ENCODE results near the gene RNF186. TPM values are rescaled to one million over a fixed set of nuclear protein-coding genes. Genes with fewer than 3 reads are reported as not detected.

Gene RNF186
- total and polyA plus RNA-seq, 2 experiments from 2014 or later: 0.93 to 1.4 TPM

- H3K27me3 ChIP-seq: no peaks in the 10 kb centered on the region
- H3K4me3 ChIP-seq: no peak overlapping the region
- 94% methylated on average over 5 of the region's 5 CpGs for WGBS (ENCODE audit: low lambda C conversion rate, missing lambda C conversion rate)
- TF ChIP-seq CTCF (IDR thresholded peaks at IDR 0.05; ENCODE audit: poor library complexity) (no peak), EZH2 (IDR thresholded peaks at IDR 0.05; ENCODE audit: borderline replicate concordance) (no peak), EZH2phosphoT487 (IDR thresholded peaks at IDR 0.05; ENCODE audit: low read depth, severe bottlenecking, unreplicated experiment) (no peak)
- no peaks in the 10 kb centered on the region for H3K36me3 ChIP-seq (replicated peaks; ENCODE audit: insufficient read depth, low read depth)
- no peak overlapping the region for H2AFZ ChIP-seq
- no peaks in the 10 kb centered on the region for H3K9me2 ChIP-seq (replicated peaks; ENCODE audit: insufficient read depth)
- no peak overlapping the region for H3K27ac ChIP-seq
- H3K79me2 ChIP-seq: no peaks in the 10 kb centered on the region
- H3K4me2 ChIP-seq: no peak overlapping the region
- no peaks in the 10 kb centered on the region for H3K9me3 ChIP-seq (ENCODE audit: low read depth)
- H4K20me1 ChIP-seq (ENCODE audit: insufficient read depth, poor library complexity, severe bottlenecking): no peaks in the 10 kb centered on the region
- H3K4me1 ChIP-seq (ENCODE audit: insufficient read depth): no peaks in the 10 kb centered on the region
- DNase-seq (ENCODE audit: low spot score): no peak
Observed at GRCh38 chr1:19776287-19776686, 38.8 kb downstream of the RNF186 start.

GRCh38 chr1:19775831-19776230 is 39.3 kb downstream of the RNF186 start:
- H3K27me3 ChIP-seq: no peaks in the 10 kb centered on the region
- no peak overlapping the region for H3K4me3 ChIP-seq
- no peaks in the 10 kb centered on the region for H3K4me1 ChIP-seq (ENCODE audit: insufficient read depth)
- 96% methylated on average over 9 of the region's 9 CpGs for WGBS (ENCODE audit: low lambda C conversion rate, missing lambda C conversion rate)
- H3K27ac ChIP-seq: no peak overlapping the region
- no peaks in the 10 kb centered on the region for H3K36me3 ChIP-seq (replicated peaks; ENCODE audit: insufficient read depth, low read depth)
- H3K4me2 ChIP-seq: no peak overlapping the region
- H3K9me3 ChIP-seq (ENCODE audit: low read depth): no peaks in the 10 kb centered on the region
- no peak for DNase-seq (ENCODE audit: low spot score)
- TF ChIP-seq EZH2 (IDR thresholded peaks at IDR 0.05; ENCODE audit: borderline replicate concordance) (no peak), CTCF (IDR thresholded peaks at IDR 0.05; ENCODE audit: poor library complexity) (no peak), EZH2phosphoT487 (IDR thresholded peaks at IDR 0.05; ENCODE audit: low read depth, severe bottlenecking, unreplicated experiment) (no peak)
- no peak overlapping the region for H2AFZ ChIP-seq
- H4K20me1 ChIP-seq (ENCODE audit: insufficient read depth, poor library complexity, severe bottlenecking): no peaks in the 10 kb centered on the region
- H3K9me2 ChIP-seq (replicated peaks; ENCODE audit: insufficient read depth): no peaks in the 10 kb centered on the region
- H3K79me2 ChIP-seq: no peaks in the 10 kb centered on the region

- no peak overlapping the region for H2AFZ ChIP-seq
Observed at GRCh38 chr1:19775317-19775716, 39.8 kb downstream of the RNF186 start.

More at GRCh38 chr1:19775317-19775716, 39.8 kb downstream of the RNF186 start:
- Histone ChIP-seq H3K9me3 (ENCODE audit: low read depth) (no peaks in the 10 kb centered on the region), H3K36me3 (replicated peaks; ENCODE audit: insufficient read depth, low read depth) (no peaks in the 10 kb centered on the region), H3K27ac (no peak overlapping the region), H3K4me2 (no peak overlapping the region), H4K20me1 (ENCODE audit: insufficient read depth, poor library complexity, severe bottlenecking) (no peaks in the 10 kb centered on the region), H3K27me3 (no peaks in the 10 kb centered on the region), H3K9me2 (replicated peaks; ENCODE audit: insufficient read depth) (no peaks in the 10 kb centered on the region), H3K4me1 (ENCODE audit: insufficient read depth) (no peaks in the 10 kb centered on the region), H3K79me2 (no peaks in the 10 kb centered on the region), H3K4me3 (no peak overlapping the region)
- 90% methylated on average over 5 of the region's 6 CpGs for WGBS (ENCODE audit: low lambda C conversion rate, missing lambda C conversion rate)
- TF ChIP-seq EZH2phosphoT487 (IDR thresholded peaks at IDR 0.05; ENCODE audit: low read depth, severe bottlenecking, unreplicated experiment) (no peak), CTCF (IDR thresholded peaks at IDR 0.05; ENCODE audit: poor library complexity) (no peak), EZH2 (IDR thresholded peaks at IDR 0.05; ENCODE audit: borderline replicate concordance) (no peak)
- no peak for DNase-seq (ENCODE audit: low spot score)
